Liver (tissue), 9 donors: ENCODE measurements around the gene PCMTD2. TPM values are rescaled to one million over a fixed set of nuclear protein-coding genes. Genes with fewer than 3 reads are reported as not detected.

Source experiments
- DNase-seq: peaks from one replicate; pipeline ENCODE4 v3.0.0-alpha.2; 2017; ENCODE audit warnings: low spot score
- H3K27ac ChIP-seq, 2 donors: one replicate each; pipeline ENCODE4 v1.7.0; 2013; ENCODE audit warnings: inconsistent platforms in 2 of 2, low read length in 2 of 2, control low read depth in 1 of 2, low read depth in 1 of 2, mild to moderate bottlenecking in 1 of 2
- H3K27me3 ChIP-seq, 4 donors: one replicate each; pipeline versions ENCODE4 v1.6.1 to v1.7.0; 2013; ENCODE audit warnings: low read length in 3 of 4, inconsistent platforms in 1 of 4, mild to moderate bottlenecking in 1 of 4, moderate library complexity in 1 of 4; ENCODE audit not compliant: control insufficient read depth in 4 of 4, insufficient read depth in 4 of 4
- H3K36me3 ChIP-seq, 4 donors: one replicate each; pipeline versions ENCODE4 v1.6.1 to v1.7.0; 2013; ENCODE audit warnings: low read length in 3 of 4, mild to moderate bottlenecking in 3 of 4, low read depth in 1 of 4, moderate library complexity in 1 of 4; ENCODE audit not compliant: control insufficient read depth in 4 of 4, insufficient read depth in 3 of 4
- H3K4me1 ChIP-seq, 4 donors: one replicate each; pipeline versions ENCODE4 v1.6.1 to v1.7.0; 2013; ENCODE audit warnings: low read length in 3 of 4, mild to moderate bottlenecking in 3 of 4, moderate library complexity in 1 of 4; ENCODE audit not compliant: control insufficient read depth in 4 of 4, insufficient read depth in 4 of 4
- H3K4me3 ChIP-seq, 3 donors: one replicate each; pipeline versions ENCODE4 v1.6.1 to v1.7.0; 2013; ENCODE audit warnings: low read length in 3 of 3, control low read depth in 1 of 3, low read depth in 1 of 3, mild to moderate bottlenecking in 1 of 3
- H3K9ac ChIP-seq, 2 donors: one replicate each; pipeline ENCODE4 v1.7.0; 2013; ENCODE audit warnings: low read length in 2 of 2, mild to moderate bottlenecking in 2 of 2, moderate library complexity in 2 of 2, control low read depth in 1 of 2, low read depth in 1 of 2
- H3K9me3 ChIP-seq, 4 donors: one replicate each; pipeline versions ENCODE4 v1.6.1 to v1.7.0; 2013; ENCODE audit warnings: low read length in 3 of 4; ENCODE audit not compliant: control insufficient read depth in 4 of 4
- ATF3 ChIP-seq: IDR thresholded peaks from 2 replicates; pipeline ENCODE4 v1.6.1; 2016; ENCODE audit warnings: antibody characterized with exemption
- EGR1 ChIP-seq, 2 donors: IDR thresholded peaks; 2 replicates each; pipeline ENCODE4 v1.6.1; 2016 to 2018; ENCODE audit warnings: antibody characterized with exemption in 2 of 2, low read depth in 2 of 2
- FOXA2 ChIP-seq: IDR thresholded peaks from 2 replicates; pipeline ENCODE4 v1.6.1; 2016; ENCODE audit warnings: antibody characterized with exemption
- GABPA ChIP-seq, 2 donors: IDR thresholded peaks in 1 of 2; conservative IDR thresholded peaks in 1 of 2; 2 replicates each; pipeline ENCODE4 v1.6.1; 2016; ENCODE audit warnings: antibody characterized with exemption in 2 of 2, mild to moderate bottlenecking in 1 of 2, moderate library complexity in 1 of 2
- HNF4A ChIP-seq, 2 donors: conservative IDR thresholded peaks; 2 replicates each; pipeline ENCODE4 v1.6.1; 2016; ENCODE audit warnings: antibody characterized with exemption in 2 of 2, mild to moderate bottlenecking in 2 of 2
- HNF4G ChIP-seq: IDR thresholded peaks from 2 replicates; pipeline ENCODE4 v1.6.1; 2016; ENCODE audit warnings: antibody characterized with exemption
- JUND ChIP-seq, 2 donors: IDR thresholded peaks; 2 replicates each; pipeline ENCODE4 v1.6.1; 2016; ENCODE audit warnings: antibody characterized with exemption in 2 of 2
- MAX ChIP-seq: IDR thresholded peaks from 2 replicates; pipeline ENCODE4 v1.6.1; 2016; ENCODE audit warnings: antibody characterized with exemption
- NR2F2 ChIP-seq: IDR thresholded peaks from 2 replicates; pipeline ENCODE4 v1.6.1; 2016; ENCODE audit warnings: antibody characterized with exemption
- RAD21 ChIP-seq, 2 donors: IDR thresholded peaks; 2 replicates each; pipeline ENCODE4 v1.6.1; 2016; ENCODE audit warnings: antibody characterized with exemption in 2 of 2, mild to moderate bottlenecking in 2 of 2
- REST ChIP-seq: IDR thresholded peaks from 2 replicates; pipeline ENCODE4 v1.6.1; 2016; ENCODE audit warnings: antibody characterized with exemption, mild to moderate bottlenecking
- RXRA ChIP-seq, 2 donors: IDR thresholded peaks; 2 replicates each; pipeline ENCODE4 v1.6.1; 2017 to 2018; ENCODE audit warnings: antibody characterized with exemption in 2 of 2, mild to moderate bottlenecking in 1 of 2
- SP1 ChIP-seq: IDR thresholded peaks from 2 replicates; pipeline ENCODE4 v1.6.1; 2018; ENCODE audit warnings: antibody characterized with exemption, mild to moderate bottlenecking
- YY1 ChIP-seq: IDR thresholded peaks from 2 replicates; pipeline ENCODE4 v1.6.1; 2016; ENCODE audit warnings: antibody characterized with exemption, mild to moderate bottlenecking
- ZBTB33 ChIP-seq: IDR thresholded peaks from 2 replicates; pipeline ENCODE4 v1.6.1; 2016; ENCODE audit warnings: antibody characterized with exemption
- WGBS: extraction: QIAGEN DNeasy Blood & Tissue Kit; methylation state at CpG from one replicate; pipeline ENCODE4 v1.1.7; 2013; 5-methylcytosine and 5-hydroxymethylcytosine counted together
- polyA plus RNA-seq, 2 donors: library from polyadenylated mRNA; stranded (reverse) in 1 of 2; unstranded in 1 of 2; fragments of 200-250 nt in 1 of 2; fragments of >200 nt in 1 of 2; fragmentation: Nextera tagmentation in 1 of 2; extraction: Ambion mirVana in 1 of 2; gene quantifications; one replicate each; pipeline versions ENCODE4 v1.2.1 to v1.2.3, GENCODE V29; 2013 to 2015
- total RNA-seq, 2 donors: library from RNA; depleted of rRNA; stranded (reverse); fragments of >200 nt; gene quantifications; one replicate each; pipeline ENCODE4 v1.2.3, GENCODE V29; 2014
- donor health status: healthy.
- donor health status: healthy.
- donor health status: healthy.
- donor health status: healthy.
- donor health status: healthy.

PCMTD2 gene
- total and polyA plus RNA-seq, 4 donors, result 12.7 to 74.4 (median 25.4) TPM

GRCh38 chr20:64223526-64224067 lies 32.0 kb upstream of the PCMTD2 start:
- H3K27ac ChIP-seq, result peak overlapping the region in 1 of 2 donors; percentile 26
- H3K4me1 ChIP-seq, result peaks cover 1 to 29% (median 17%) of the 10 kb centered on the region in 4 donors
- no peak overlapping the region for H3K9ac ChIP-seq
- no peaks in the 10 kb centered on the region for H3K27me3 ChIP-seq
- peak; percentile 70 for DNase-seq
- H3K4me3 ChIP-seq, result no peak overlapping the region
- TF ChIP-seq RAD21 (IDR thresholded peaks at IDR 0.05), result no peak
- TF ChIP-seq NR2F2, result no peak
- TF ChIP-seq YY1, result no peak
- peak in 1 of 2 donors; percentile 37 for TF ChIP-seq RXRA (IDR thresholded peaks at IDR 0.05)
- no peak for TF ChIP-seq JUND (IDR thresholded peaks at IDR 0.05)
- TF ChIP-seq EGR1 (IDR thresholded peaks at IDR 0.05; ENCODE audit: low read depth in 2 of 2), result no peak
- no peak for TF ChIP-seq SP1
- no peaks in the 10 kb centered on the region for H3K36me3 ChIP-seq
- no peaks in the 10 kb centered on the region for H3K9me3 ChIP-seq
- WGBS, result 76% methylated on average over 13 of the region's 13 CpGs

GRCh38 chr20:64224351-64225170 lies 31.0 kb upstream of the PCMTD2 start:
- Histone ChIP-seq H3K4me1 (peaks cover 1 to 29% (median 17%) of the 10 kb centered on the region in 4 donors), H3K4me3 (no peak overlapping the region), H3K9me3 (no peaks in the 10 kb centered on the region), H3K36me3 (no peaks in the 10 kb centered on the region), H3K9ac (no peak overlapping the region), H3K27me3 (no peaks in the 10 kb centered on the region), H3K27ac (peak overlapping the region in 1 of 2 donors; percentile 26)
- DNase-seq, result no peak
- TF ChIP-seq HNF4G (no peak), SP1 (no peak), FOXA2 (no peak), REST (no peak), RAD21 (IDR thresholded peaks at IDR 0.05) (no peak), RXRA (IDR thresholded peaks at IDR 0.05) (no peak), ATF3 (no peak)
- 87% methylated on average over 10 of the region's 10 CpGs for WGBS

- Histone ChIP-seq H3K36me3 (no peaks in the 10 kb centered on the region), H3K27ac (no peak overlapping the region), H3K4me3 (no peak overlapping the region), H3K27me3 (no peaks in the 10 kb centered on the region), H3K9ac (no peak overlapping the region), H3K9me3 (no peaks in the 10 kb centered on the region), H3K4me1 (peaks cover 1 to 28% (median 16%) of the 10 kb centered on the region in 4 donors)
- DNase-seq, result no peak
- 90% methylated on average over 14 of the region's 14 CpGs for WGBS
- TF ChIP-seq MAX (no peak), ZBTB33 (no peak), EGR1 (IDR thresholded peaks at IDR 0.05; ENCODE audit: low read depth in 2 of 2) (no peak), GABPA (IDR thresholded peaks at IDR 0.05 in 1 of 2, conservative IDR thresholded peaks at IDR 0.05 in 1 of 2) (no peak), SP1 (no peak), JUND (IDR thresholded peaks at IDR 0.05) (no peak), FOXA2 (no peak), HNF4A (conservative IDR thresholded peaks at IDR 0.05) (no peak), HNF4G (no peak), YY1 (no peak)
These were observed 30.4 kb upstream of the PCMTD2 start for GRCh38 chr20:64225171-64225595.
